ENCODE data around the gene PLSCR5. TPM values are rescaled to one million over a fixed set of nuclear protein-coding genes. Genes with fewer than 3 reads are reported as not detected.

PLSCR5 gene
- total RNA-seq, 6 donors from 2014 or later, result not detected

- Histone ChIP-seq H3K27ac (no peak overlapping the region), H3K27me3 (no peaks in the 10 kb centered on the region), H3K4me1 (no peaks in the 10 kb centered on the region), H3K9me3 (no peaks in the 10 kb centered on the region), H3K36me3 (no peaks in the 10 kb centered on the region), H3K4me3 (no peak overlapping the region)
- DNase-seq, result no peak
- ATAC-seq (ENCODE audit: low FRiP score in 2 of 2), result no peak
- TF ChIP-seq POLR2AphosphoS5 (IDR thresholded peaks at IDR 0.05), result no peak
- TF ChIP-seq EP300 (IDR thresholded peaks at IDR 0.05), result no peak
- no peak for TF ChIP-seq POLR2A (IDR thresholded peaks at IDR 0.05)
- TF ChIP-seq CTCF (IDR thresholded peaks at IDR 0.05), result no peak
- 66% methylated on average over 2 of the region's 2 CpGs for WGBS, 2 donors
Measured at GRCh38 chr3:146590521-146590920, 14.6 kb downstream of the PLSCR5 start.

GRCh38 chr3:146589899-146590508 lies 15.1 kb downstream of the PLSCR5 start:
- no peaks in the 10 kb centered on the region for H3K36me3 ChIP-seq
- no peak for TF ChIP-seq POLR2A (IDR thresholded peaks at IDR 0.05)
- peak in 5 of 6 experiments; percentile 42 to 54 (median 50) for TF ChIP-seq CTCF (IDR thresholded peaks at IDR 0.05)
- WGBS, 2 donors, result 0 to 9% methylated on average over 1 of the region's 1 CpG
- peak in 1 of 2 donors; percentile 61 for ATAC-seq (ENCODE audit: low FRiP score in 2 of 2)
- no peak overlapping the region for H3K4me3 ChIP-seq
- H3K27ac ChIP-seq, result no peak overlapping the region
- H3K4me1 ChIP-seq, result no peaks in the 10 kb centered on the region
- no peaks in the 10 kb centered on the region for H3K27me3 ChIP-seq
- no peaks in the 10 kb centered on the region for H3K9me3 ChIP-seq
- DNase-seq, result no peak

GRCh38 chr3:146585156-146585555 lies 20.0 kb downstream of the PLSCR5 start:
- no peak for DNase-seq
- no peaks in the 10 kb centered on the region for H3K27me3 ChIP-seq
- H3K27ac ChIP-seq, result no peak overlapping the region
- ATAC-seq (ENCODE audit: low FRiP score in 2 of 2), result no peak
- no peak overlapping the region for H3K4me3 ChIP-seq
- H3K9me3 ChIP-seq, result peaks cover 0 to 7% (median 0%) of the 10 kb centered on the region in 4 donors
- TF ChIP-seq POLR2A (IDR thresholded peaks at IDR 0.05) (no peak), CTCF (IDR thresholded peaks at IDR 0.05) (no peak), EP300 (IDR thresholded peaks at IDR 0.05) (no peak), POLR2AphosphoS5 (IDR thresholded peaks at IDR 0.05) (no peak)
- H3K4me1 ChIP-seq, result no peaks in the 10 kb centered on the region
- H3K36me3 ChIP-seq, result no peaks in the 10 kb centered on the region

- H3K27me3 ChIP-seq, result no peaks in the 10 kb centered on the region
- DNase-seq (no peak), ATAC-seq (ENCODE audit: low FRiP score in 2 of 2) (peak in 1 of 2 donors; percentile 38)
- H3K36me3 ChIP-seq, result no peaks in the 10 kb centered on the region
- H3K4me3 ChIP-seq, result no peak overlapping the region
- no peak overlapping the region for H3K27ac ChIP-seq
- no peaks in the 10 kb centered on the region for H3K4me1 ChIP-seq
- TF ChIP-seq EP300 (IDR thresholded peaks at IDR 0.05) (no peak), POLR2A (IDR thresholded peaks at IDR 0.05) (no peak), CTCF (IDR thresholded peaks at IDR 0.05) (no peak), POLR2AphosphoS5 (IDR thresholded peaks at IDR 0.05) (no peak)
- peaks cover 0 to 7% (median 0%) of the 10 kb centered on the region in 4 donors for H3K9me3 ChIP-seq
Measured at GRCh38 chr3:146581951-146582467, 23.1 kb downstream of the PLSCR5 start.

GRCh38 chr3:146581080-146581601 lies 24.0 kb downstream of the PLSCR5 start:
- WGBS, 2 donors, result 31 to 50% methylated on average over 1 of the region's 1 CpG
- ATAC-seq (ENCODE audit: low FRiP score in 2 of 2) (no peak), DNase-seq (no peak)
- Histone ChIP-seq H3K27ac (no peak overlapping the region), H3K36me3 (no peaks in the 10 kb centered on the region), H3K27me3 (no peaks in the 10 kb centered on the region), H3K4me1 (no peaks in the 10 kb centered on the region), H3K9me3 (peaks cover 0 to 7% (median 0%) of the 10 kb centered on the region in 4 donors), H3K4me3 (no peak overlapping the region)
- TF ChIP-seq EP300 (IDR thresholded peaks at IDR 0.05) (no peak), CTCF (IDR thresholded peaks at IDR 0.05) (no peak), POLR2AphosphoS5 (IDR thresholded peaks at IDR 0.05) (no peak), POLR2A (IDR thresholded peaks at IDR 0.05) (no peak)

Measured in upper lobe of left lung (tissue), 6 donors.